H1 (cell line): ENCODE results near the gene NOX5. TPM values are rescaled to one million over a fixed set of nuclear protein-coding genes. Genes with fewer than 3 reads are reported as not detected.

Source experiments
- CTCF ChIA-PET: fragments of 300-600 bp; sonication (Branson Sonifier 250); formaldehyde crosslinking; loops from one replicate; lab custom pipeline; 2021; ENCODE audit not compliant: partially characterized antibody; lab: Charles Lee
- POLR2A ChIA-PET: fragments of 300-600 bp; sonication (Branson Sonifier 250); formaldehyde crosslinking; loops from one replicate; lab custom pipeline; 2021; ENCODE audit warnings: inconsistent platforms; ENCODE audit not compliant: partially characterized antibody; lab: Charles Lee
- DNase-seq, 2 experiments: peaks; one replicate each; pipeline versions ENCODE4 v3.0.0 to v3.0.0-alpha.2; 2010 to 2022; ENCODE audit warnings: low spot score in 2 of 2, low read depth in 1 of 2, mixed read lengths in 1 of 2
- FAIRE-seq: peaks from 2 replicates; lab custom pipeline; 2011; peaks lifted over from hg19 to GRCh38; lab: Jason Lieb, UNC
- H2AFZ ChIP-seq: 2 replicates; pipeline ENCODE4 v1.8.1; 2012; ENCODE audit warnings: low read length, inconsistent platforms
- H2AK5ac ChIP-seq: 2 replicates; pipeline ENCODE4 v1.6.1; 2013; ENCODE audit warnings: low read depth, low read length
- H2BK120ac ChIP-seq: replicated peaks from 2 replicates; pipeline ENCODE3; 2013; ENCODE audit warnings: low read depth, low read length, inconsistent platforms
- H2BK12ac ChIP-seq: 2 replicates; pipeline ENCODE4 v1.6.1; 2013; ENCODE audit warnings: low read depth, low read length
- H2BK15ac ChIP-seq: 2 replicates; pipeline ENCODE4 v1.6.1; 2013; ENCODE audit warnings: low read length
- H2BK20ac ChIP-seq: 2 replicates; pipeline ENCODE4 v1.6.1; 2013; ENCODE audit warnings: low read length
- H2BK5ac ChIP-seq: 2 replicates; pipeline ENCODE4 v1.6.1; 2013; ENCODE audit warnings: low read depth, low read length
- H3K14ac ChIP-seq: 2 replicates; pipeline ENCODE4 v1.6.1; 2013; ENCODE audit warnings: inconsistent platforms; ENCODE audit not compliant: insufficient read length
- H3K18ac ChIP-seq: 2 replicates; pipeline ENCODE4 v1.6.1; 2013; ENCODE audit warnings: low read length; ENCODE audit errors: extremely low read depth
- H3K23ac ChIP-seq: 2 replicates; pipeline ENCODE4 v1.6.1; 2013; ENCODE audit warnings: inconsistent platforms; ENCODE audit not compliant: insufficient read length
- H3K23me2 ChIP-seq: 2 replicates; pipeline ENCODE4 v1.6.1; 2013; ENCODE audit warnings: low read depth, low read length
- H3K27ac ChIP-seq: 2 replicates; pipeline ENCODE4 v1.6.1; 2011; ENCODE audit warnings: low read depth, low read length, inconsistent platforms
- H3K27me3 ChIP-seq, 4 experiments: replicated peaks in 1 of 4; 1 replicate in 1 of 4; 2 replicates in 3 of 4; pipeline versions ENCODE4 v1.6.1 to v1.8.1; 2011 to 2013; ENCODE audit warnings: low read length in 3 of 4, mild to moderate bottlenecking in 3 of 4, inconsistent platforms in 2 of 4, mixed read lengths in 2 of 4, moderate library complexity in 1 of 4; ENCODE audit not compliant: control insufficient read depth in 3 of 4, insufficient read depth in 3 of 4; ENCODE audit errors: extremely low read depth in 1 of 4
- H3K36me3 ChIP-seq, 4 experiments: 2 replicates each; pipeline versions ENCODE4 v1.6.1 to v1.8.1; 2011 to 2013; ENCODE audit warnings: mild to moderate bottlenecking in 4 of 4, low read length in 3 of 4, moderate library complexity in 2 of 4, control low read depth in 1 of 4, inconsistent platforms in 1 of 4; ENCODE audit not compliant: insufficient read depth in 4 of 4, control insufficient read depth in 2 of 4
- H3K4ac ChIP-seq: replicated peaks from 2 replicates; pipeline ENCODE3; 2013; ENCODE audit warnings: low read length, low read depth, mixed read lengths, inconsistent platforms; ENCODE audit not compliant: insufficient read length
- H3K4me1 ChIP-seq, 4 experiments: replicated peaks in 1 of 4; 1 replicate in 1 of 4; 2 replicates in 3 of 4; pipeline versions ENCODE4 v1.6.1 to v1.8.1; 2011 to 2013; ENCODE audit warnings: low read length in 3 of 4, inconsistent platforms in 2 of 4, mixed read lengths in 1 of 4; ENCODE audit not compliant: insufficient read depth in 4 of 4, control insufficient read depth in 3 of 4
- H3K4me2 ChIP-seq, 2 experiments: 2 replicates each; pipeline versions ENCODE4 v1.6.1 to v1.8.1; 2011 to 2013; ENCODE audit warnings: low read depth in 2 of 2, low read length in 2 of 2, control low read depth in 1 of 2, inconsistent platforms in 1 of 2, mild to moderate bottlenecking in 1 of 2; ENCODE audit not compliant: insufficient read depth in 1 of 2
- H3K4me3 ChIP-seq, 4 experiments: fragments of 200-600, 300-600 bp in 1 of 4; sonication (generic), shearing (Covaris generic), sonication (Bioruptor Twin) in 1 of 4; 2 replicates each; pipeline versions ENCODE4 v1.5.1 to v1.8.1; 2011 to 2016; ENCODE audit warnings: low read length in 4 of 4, low read depth in 3 of 4, control low read depth in 2 of 4, inconsistent platforms in 2 of 4, mild to moderate bottlenecking in 2 of 4, mixed read lengths in 1 of 4, moderate library complexity in 1 of 4; ENCODE audit not compliant: insufficient read depth in 2 of 4; ENCODE audit errors: extremely low read depth in 1 of 4
- H3K56ac ChIP-seq: replicated peaks from 2 replicates; pipeline ENCODE3; 2013; ENCODE audit warnings: low read depth, mild to moderate bottlenecking, mixed read lengths, low read length, inconsistent platforms; ENCODE audit not compliant: insufficient read length
- H3K79me1 ChIP-seq: 2 replicates; pipeline ENCODE4 v1.6.1; 2013; ENCODE audit warnings: low read depth, low read length, control low read depth
- H3K79me2 ChIP-seq, 2 experiments: 2 replicates each; pipeline versions ENCODE4 v1.6.1 to v1.8.1; 2012 to 2013; ENCODE audit warnings: low read length in 2 of 2, mild to moderate bottlenecking in 2 of 2, inconsistent platforms in 1 of 2; ENCODE audit not compliant: insufficient read depth in 2 of 2, control insufficient read depth in 1 of 2
- H3K9ac ChIP-seq, 4 experiments: replicated peaks in 1 of 4; 1 replicate in 1 of 4; 2 replicates in 3 of 4; pipeline versions ENCODE4 v1.6.1 to v1.8.1; 2011 to 2013; ENCODE audit warnings: low read depth in 3 of 4, low read length in 3 of 4, control low read depth in 2 of 4, mild to moderate bottlenecking in 2 of 4, moderate library complexity in 2 of 4, inconsistent platforms in 1 of 4; ENCODE audit errors: extremely low read depth in 1 of 4
- H3K9me3 ChIP-seq, 2 experiments: 2 replicates each; pipeline versions ENCODE4 v1.6.1 to v1.8.1; 2012 to 2013; ENCODE audit warnings: mild to moderate bottlenecking in 2 of 2, moderate library complexity in 2 of 2, control low read depth in 1 of 2, inconsistent platforms in 1 of 2, low read depth in 1 of 2, low read length in 1 of 2, mixed read lengths in 1 of 2; ENCODE audit not compliant: insufficient read depth in 2 of 2
- H4K20me1 ChIP-seq, 2 experiments: replicated peaks in 1 of 2; 2 replicates each; pipeline versions ENCODE3 to v1.8.1; 2011 to 2013; ENCODE audit warnings: inconsistent platforms in 2 of 2, low read length in 2 of 2, mild to moderate bottlenecking in 1 of 2; ENCODE audit not compliant: insufficient read depth in 2 of 2, control insufficient read depth in 1 of 2
- H4K5ac ChIP-seq: 2 replicates; pipeline ENCODE4 v1.6.1; 2013; ENCODE audit warnings: low read length, low read depth, mixed read lengths, inconsistent platforms; ENCODE audit not compliant: insufficient read length
- H4K8ac ChIP-seq: 2 replicates; pipeline ENCODE4 v1.8.0; 2013; ENCODE audit warnings: mild to moderate bottlenecking, moderate library complexity, low read length, inconsistent platforms; ENCODE audit not compliant: insufficient read depth; ENCODE audit errors: extremely low read depth
- H4K91ac ChIP-seq: replicated peaks from 2 replicates; pipeline ENCODE3; 2013; ENCODE audit warnings: low read length, mixed read lengths, inconsistent platforms; ENCODE audit not compliant: insufficient read length
- CTBP2 ChIP-seq: IDR thresholded peaks from 2 replicates; pipeline ENCODE4 v1.7.0; 2011; ENCODE audit warnings: borderline replicate concordance, mild to moderate bottlenecking, moderate library complexity, mixed read lengths, low read length; ENCODE audit not compliant: insufficient read depth, insufficient read length
- CTCF ChIP-seq, 3 experiments: IDR thresholded peaks; 1 replicate in 2 of 3; 2 replicates in 1 of 3; pipeline versions ENCODE4 v1.5.1 to v1.6.1; 2011; ENCODE audit warnings: low read length in 3 of 3, mild to moderate bottlenecking in 3 of 3, inconsistent platforms in 2 of 3, low read depth in 1 of 3, moderate library complexity in 1 of 3; ENCODE audit not compliant: insufficient read depth in 1 of 3; ENCODE audit errors: control extremely low read depth in 1 of 3
- EZH2 ChIP-seq: fragments of 200-600 bp; sonication (generic); IDR thresholded peaks from 2 replicates; pipeline ENCODE4 v1.7.1; 2012; ENCODE audit warnings: low read depth, mild to moderate bottlenecking, moderate library complexity, low read length, inconsistent platforms; ENCODE audit not compliant: severe bottlenecking
- GTF2F1 ChIP-seq: IDR thresholded peaks from 2 replicates; pipeline ENCODE4 v1.6.1; 2012; ENCODE audit warnings: low read depth, low read length, improper control_type of control experiment, borderline replicate concordance
- KDM1A ChIP-seq: fragments of 200-600, 300-600 bp; sonication (generic); IDR thresholded peaks from 2 replicates; pipeline ENCODE4 v1.7.1; 2016; ENCODE audit warnings: mild to moderate bottlenecking, low read length, borderline replicate concordance
- MAFK ChIP-seq: IDR thresholded peaks from 2 replicates; pipeline ENCODE4 v1.6.1; 2012; ENCODE audit warnings: low read depth, mild to moderate bottlenecking, improper control_type of control experiment, low read length
- POU5F1 ChIP-seq: IDR thresholded peaks from 2 replicates; pipeline ENCODE4 v1.6.1; 2011; ENCODE audit warnings: low read depth, mild to moderate bottlenecking, low read length, moderate library complexity
- RBBP5 ChIP-seq: IDR thresholded peaks from 2 replicates; pipeline ENCODE4 v1.7.1; 2012; ENCODE audit warnings: low read depth, mild to moderate bottlenecking, inconsistent platforms, low read length, moderate library complexity, borderline replicate concordance
- RFX5 ChIP-seq: IDR thresholded peaks from 2 replicates; pipeline ENCODE4 v1.6.1; 2011; ENCODE audit warnings: low read depth, low read length, improper control_type of control experiment, borderline replicate concordance
- SIX5 ChIP-seq: IDR thresholded peaks from 2 replicates; pipeline ENCODE4 v1.6.1; 2011; ENCODE audit warnings: mild to moderate bottlenecking, low read depth, low read length
- TAF7 ChIP-seq: optimal IDR thresholded peaks from 2 replicates; pipeline ENCODE3; 2011; ENCODE audit warnings: low read depth, mild to moderate bottlenecking, inconsistent platforms, low read length, moderate library complexity, borderline replicate concordance
- TBP ChIP-seq: IDR thresholded peaks from 2 replicates; pipeline ENCODE4 v1.6.1; 2011; ENCODE audit warnings: low read depth, low read length, improper control_type of control experiment
- WGBS, 2 experiments: shearing (Covaris generic) in 1 of 2; methylation state at CpG; one replicate each; pipeline versions ENCODE4 v1.1.6 to v1.1.7; 2013 to 2015; ENCODE audit warnings: low lambda C conversion rate in 2 of 2, mixed read lengths in 2 of 2, inconsistent platforms in 1 of 2, low coverage in 1 of 2, missing lambda C conversion rate in 1 of 2; ENCODE audit not compliant: insufficient replicate concordance in 2 of 2, insufficient coverage in 1 of 2, insufficient read length in 1 of 2; ENCODE audit errors: extremely low coverage in 1 of 2, missing lambda C conversion rate in 1 of 2; 5-methylcytosine and 5-hydroxymethylcytosine counted together
- polyA plus RNA-seq, 7 experiments: library from polyadenylated mRNA; depleted of rRNA in 3 of 7; stranded (reverse) in 5 of 7; unstranded in 2 of 7; fragments of >200 nt in 5 of 7; fragments of 200-250 nt in 2 of 7; gene quantifications; 1 replicate in 5 of 7; 2 replicates in 1 of 7; 4 replicates in 1 of 7; pipeline versions ENCODE4 v1.2.1 to v1.2.3, GENCODE V29; 2011 to 2013; ENCODE audit warnings: missing spikeins in 2 of 7, mixed read lengths in 2 of 7
- total RNA-seq: library from RNA; stranded (reverse); fragmentation: NEBNext Ultra II Directional; extraction: Animal tissue kit (Norgen Biotek cat#: 25700); gene quantifications from 2 replicates; pipeline ENCODE4 v1.2.1, GENCODE V29; 2021

NOX5 gene
- total and polyA plus RNA-seq, 2 of the 8 experiments (the other 6 are each of a cell fraction or from before 2014, with no cell fraction given) = under 0.01 TPM; not detected in 1

- WGBS, 2 experiments = 92% methylated on average over 4 of the region's 4 CpGs; no CpG with 5 or more reads in 1 of the 2 experiments
- H3K14ac ChIP-seq = no peak overlapping the region
- H2BK15ac ChIP-seq = no peak overlapping the region
- DNase-seq (no peak), FAIRE-seq (no peak)
- no peak overlapping the region for H4K91ac ChIP-seq
- no peaks in the 10 kb centered on the region for H3K23me2 ChIP-seq
- no peaks in the 10 kb centered on the region for H3K36me3 ChIP-seq
- no peak overlapping the region for H4K8ac ChIP-seq
- H2BK12ac ChIP-seq = no peak overlapping the region
- H3K79me2 ChIP-seq = no peaks in the 10 kb centered on the region
- H2AK5ac ChIP-seq = no peak overlapping the region
- ChIA-PET CTCF (no interaction called here), POLR2A (no interaction called here)
- no peaks in the 10 kb centered on the region for H3K79me1 ChIP-seq
- no peak overlapping the region for H3K23ac ChIP-seq
- H3K27ac ChIP-seq = no peak overlapping the region
- no peak overlapping the region for H2BK20ac ChIP-seq
- no peak overlapping the region for H3K18ac ChIP-seq
- H2BK5ac ChIP-seq = no peak overlapping the region
- no peak overlapping the region for H3K4me3 ChIP-seq
- no peak overlapping the region for H2BK120ac ChIP-seq
- H3K4ac ChIP-seq = no peak overlapping the region
- H4K5ac ChIP-seq = no peak overlapping the region
- no peak overlapping the region for H3K4me2 ChIP-seq
- no peak overlapping the region for H3K9ac ChIP-seq
- H3K27me3 ChIP-seq = no peaks in the 10 kb centered on the region; a peak in 2 of 7 replicates
- TF ChIP-seq GTF2F1 = no peak
- no peak for TF ChIP-seq RFX5
- TF ChIP-seq KDM1A = no peak
- TF ChIP-seq POU5F1 = no peak
- no peak for TF ChIP-seq TBP
- TF ChIP-seq MAFK = no peak
- TF ChIP-seq RBBP5 = no peak
- no peak for TF ChIP-seq EZH2
- no peak for TF ChIP-seq TAF7
- TF ChIP-seq SIX5 = no peak
- no peak for TF ChIP-seq CTBP2
- TF ChIP-seq CTCF (IDR thresholded peaks at IDR 0.05; ENCODE audit: control extremely low read depth in 1 of 3, insufficient read depth in 1 of 3, low read depth in 1 of 3, low read length in 3 of 3) = no peak
- peaks cover 0 to 2% (median 0%) of the 10 kb centered on the region in 4 experiments; a peak in 2 of 7 replicates for H3K4me1 ChIP-seq
- no peak overlapping the region for H3K56ac ChIP-seq
- H3K9me3 ChIP-seq = no peaks in the 10 kb centered on the region
- H2AFZ ChIP-seq = no peak overlapping the region
- no peaks in the 10 kb centered on the region for H4K20me1 ChIP-seq
These were observed 35.5 kb downstream of the NOX5 start for GRCh38 chr15:69049976-69050375.
